Mucosa of rectum (tissue), 2 donors: ENCODE measurements around the gene CLEC4F.

Experiments used
- H3K27ac ChIP-seq, 2 donors: one replicate each; pipeline ENCODE4 v1.7.0; 2013; ENCODE audit warnings: inconsistent platforms in 2 of 2, low read depth in 2 of 2, low read length in 2 of 2
- H3K27me3 ChIP-seq, 2 donors: one replicate each; pipeline ENCODE4 v1.7.0; 2013; ENCODE audit warnings: low read length in 2 of 2; ENCODE audit not compliant: control insufficient read depth in 2 of 2, insufficient read depth in 2 of 2
- H3K36me3 ChIP-seq, 2 donors: one replicate each; pipeline ENCODE4 v1.7.0; 2013; ENCODE audit warnings: low read length in 2 of 2; ENCODE audit not compliant: control insufficient read depth in 2 of 2, insufficient read depth in 2 of 2
- H3K4me1 ChIP-seq, 2 donors: one replicate each; pipeline ENCODE4 v1.7.0; 2013; ENCODE audit warnings: low read length in 2 of 2, mild to moderate bottlenecking in 1 of 2; ENCODE audit not compliant: control insufficient read depth in 2 of 2, insufficient read depth in 2 of 2
- H3K4me3 ChIP-seq, 2 donors: one replicate each; pipeline ENCODE4 v1.7.0; 2013; ENCODE audit warnings: low read length in 2 of 2
- H3K9ac ChIP-seq, 2 donors: one replicate each; pipeline ENCODE4 v1.7.0; 2013; ENCODE audit warnings: low read length in 2 of 2, low read depth in 1 of 2, mild to moderate bottlenecking in 1 of 2
- H3K9me3 ChIP-seq, 2 donors: one replicate each; pipeline ENCODE4 v1.7.0; 2013; ENCODE audit warnings: low read length in 2 of 2; ENCODE audit not compliant: control insufficient read depth in 2 of 2
- donor health status: healthy.
- donor health status: Normal muscosa, but diverticular disease.

CLEC4F gene

DNA sequence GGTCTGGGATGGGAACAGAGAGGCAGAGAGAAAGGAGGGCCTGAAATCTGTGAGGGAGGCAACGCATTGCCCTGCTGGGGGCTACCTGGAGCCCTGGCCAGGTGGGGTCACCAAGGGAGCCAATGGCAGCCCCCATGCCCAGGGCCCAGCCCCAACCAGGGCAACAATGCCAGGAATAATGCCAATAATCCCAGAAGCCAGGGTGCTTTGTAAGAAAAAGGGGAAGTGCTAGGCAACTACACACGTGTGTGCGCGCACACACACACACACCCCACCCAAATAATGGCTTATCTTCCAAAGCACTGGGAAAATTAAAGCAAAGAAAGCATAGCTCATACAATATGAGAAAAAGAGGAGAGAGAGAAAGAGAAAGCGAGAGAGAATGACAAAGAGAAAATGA, 7.0 kb upstream of the CLEC4F start:
- Histone ChIP-seq H3K9ac (no peak overlapping the region), H3K4me1 (no peaks in the 10 kb centered on the region), H3K27ac (no peak overlapping the region), H3K4me3 (no peak overlapping the region), H3K27me3 (no peaks in the 10 kb centered on the region), H3K9me3 (no peaks in the 10 kb centered on the region), H3K36me3 (no peaks in the 10 kb centered on the region)

DNA sequence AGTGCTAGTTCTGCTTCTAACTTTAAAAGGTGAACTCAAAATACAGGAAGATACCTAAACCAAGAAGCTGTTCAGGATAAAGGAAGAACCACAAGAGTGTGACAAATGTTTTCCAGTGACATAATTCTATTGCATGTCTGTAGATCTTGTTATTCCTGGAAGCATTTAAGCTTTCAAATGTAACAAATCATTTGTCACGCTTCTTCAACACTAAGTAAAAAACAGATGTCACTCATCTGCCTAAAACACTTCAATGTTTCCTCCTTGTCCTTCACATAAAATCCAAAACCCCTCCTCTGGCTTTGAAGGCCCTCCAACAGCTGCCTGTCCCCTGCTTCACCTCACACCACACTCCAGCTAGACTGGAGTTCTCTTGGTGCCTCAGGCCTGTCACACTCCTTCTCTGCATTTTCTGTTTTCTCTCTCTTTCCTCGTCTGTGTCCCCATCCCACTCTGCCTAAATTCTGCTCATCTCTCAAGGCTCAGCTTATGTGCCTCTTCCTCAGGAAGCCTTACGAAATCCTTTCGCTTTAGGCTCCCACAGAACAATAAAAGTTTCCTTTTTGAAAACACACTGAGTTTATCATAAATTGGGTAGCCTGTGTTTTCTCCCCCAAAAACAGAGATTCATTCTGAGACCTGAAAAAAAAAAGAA, 6.4 kb upstream of the CLEC4F start:
- Histone ChIP-seq H3K27me3 (no peaks in the 10 kb centered on the region), H3K4me3 (no peak overlapping the region), H3K9ac (no peak overlapping the region), H3K27ac (no peak overlapping the region), H3K4me1 (no peaks in the 10 kb centered on the region), H3K9me3 (no peaks in the 10 kb centered on the region), H3K36me3 (no peaks in the 10 kb centered on the region)

DNA sequence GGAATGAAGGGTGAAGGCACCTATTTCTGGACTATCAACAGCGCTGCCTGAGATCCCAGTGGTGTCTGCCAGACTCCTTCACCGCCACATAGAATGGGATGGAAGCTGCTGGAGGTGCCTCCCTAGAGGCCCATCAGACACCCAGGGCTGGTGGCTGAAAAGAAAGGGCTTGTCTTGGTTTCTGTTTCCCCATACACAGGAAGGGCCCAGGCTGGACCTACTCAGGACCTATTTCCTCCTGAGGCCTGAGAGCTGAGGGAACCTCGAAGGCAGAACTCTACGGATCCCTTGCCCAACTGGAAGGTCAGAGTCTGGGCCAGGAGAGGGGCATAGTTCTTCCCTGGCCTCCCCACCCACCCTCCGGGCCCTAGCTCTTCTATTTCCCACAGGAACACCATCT, 2.9 kb upstream of the CLEC4F start:
- H3K27me3 ChIP-seq, result no peaks in the 10 kb centered on the region
- no peak overlapping the region for H3K9ac ChIP-seq
- H3K9me3 ChIP-seq, result no peaks in the 10 kb centered on the region
- no peaks in the 10 kb centered on the region for H3K36me3 ChIP-seq
- H3K4me1 ChIP-seq, result no peaks in the 10 kb centered on the region
- no peak overlapping the region for H3K4me3 ChIP-seq
- H3K27ac ChIP-seq, result no peak overlapping the region

DNA sequence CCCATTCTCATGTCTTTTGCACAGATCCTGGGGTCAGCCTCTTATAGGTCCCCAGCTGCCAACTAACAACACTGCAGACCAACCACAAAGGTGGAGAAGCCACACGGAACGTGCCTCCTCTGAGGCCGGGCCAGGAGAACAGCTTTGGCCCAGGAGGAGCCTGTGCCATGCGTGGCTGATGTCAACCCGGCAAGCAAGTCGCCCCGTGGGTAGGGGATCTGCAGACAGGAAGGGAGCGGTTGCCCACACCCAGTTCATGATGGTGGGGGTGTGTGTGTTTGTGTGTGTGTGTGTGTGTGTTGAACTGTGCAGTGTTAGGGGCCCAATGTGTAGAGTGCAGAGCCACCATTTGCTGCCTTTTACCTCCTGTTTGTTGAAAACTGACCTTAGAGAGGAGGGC, 2.4 kb upstream of the CLEC4F start:
- Histone ChIP-seq H3K4me3 (no peak overlapping the region), H3K27me3 (no peaks in the 10 kb centered on the region), H3K4me1 (no peaks in the 10 kb centered on the region), H3K27ac (no peak overlapping the region), H3K9me3 (no peaks in the 10 kb centered on the region), H3K9ac (no peak overlapping the region), H3K36me3 (no peaks in the 10 kb centered on the region)

DNA sequence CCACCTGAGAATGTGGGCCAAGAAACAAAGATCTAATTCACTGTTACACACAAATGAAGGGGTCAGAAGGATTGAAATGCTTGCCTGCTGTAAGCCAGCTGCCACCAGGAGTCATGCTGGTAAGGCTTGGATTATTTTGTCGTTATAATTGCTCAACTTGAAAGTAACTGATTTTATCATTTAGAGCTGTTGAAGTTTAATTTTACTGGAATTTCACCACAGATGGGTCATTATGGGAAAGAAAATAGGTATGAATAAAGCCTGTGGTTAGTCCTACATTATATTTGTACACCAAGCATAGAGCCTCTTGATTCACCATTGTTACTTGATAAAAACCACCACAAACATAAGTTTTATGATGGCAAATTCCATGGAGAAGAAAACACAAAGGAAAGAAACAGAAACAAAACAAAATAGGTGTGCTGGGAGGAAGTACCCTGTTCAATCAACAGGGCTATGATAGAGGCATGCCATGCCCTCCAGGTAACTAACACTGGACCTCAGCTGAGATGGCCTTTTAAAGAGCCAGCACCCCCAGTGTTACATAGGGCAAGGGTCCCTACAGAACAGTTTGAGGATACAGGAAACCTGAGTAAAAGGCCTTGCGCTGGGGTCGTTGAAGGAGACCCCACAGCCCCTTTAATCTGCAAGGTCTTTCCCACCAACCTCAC, 3.0 kb downstream of the CLEC4F start:
- no peaks in the 10 kb centered on the region for H3K4me1 ChIP-seq
- H3K4me3 ChIP-seq, result no peak overlapping the region
- H3K36me3 ChIP-seq, result no peaks in the 10 kb centered on the region
- no peaks in the 10 kb centered on the region for H3K9me3 ChIP-seq
- no peak overlapping the region for H3K27ac ChIP-seq
- H3K9ac ChIP-seq, result no peak overlapping the region
- H3K27me3 ChIP-seq, result peaks cover 5 to 7% of the 10 kb centered on the region in 2 donors

DNA sequence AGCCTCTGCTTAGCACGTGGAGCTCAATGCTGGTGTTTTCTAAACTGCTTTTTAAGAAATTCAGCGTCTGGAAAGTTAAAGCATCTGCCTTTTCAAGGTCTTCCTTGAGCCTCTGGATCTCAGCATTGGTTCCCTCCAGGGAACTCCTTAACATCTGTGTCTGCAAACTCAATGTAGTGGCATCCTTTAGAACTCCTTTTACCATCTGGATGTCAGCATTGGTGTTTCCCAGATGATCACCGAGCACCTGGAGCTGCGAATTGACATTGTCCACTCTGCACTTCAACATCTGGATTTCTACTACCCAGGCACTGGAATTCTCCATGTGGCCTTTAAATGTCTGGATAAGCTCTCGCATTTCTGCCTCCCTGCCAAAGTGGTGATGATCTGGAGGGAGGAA, 3.7 kb downstream of the CLEC4F start:
- H3K4me1 ChIP-seq, result no peaks in the 10 kb centered on the region
- no peak overlapping the region for H3K9ac ChIP-seq
- no peak overlapping the region for H3K4me3 ChIP-seq
- H3K36me3 ChIP-seq, result no peaks in the 10 kb centered on the region
- no peak overlapping the region for H3K27ac ChIP-seq
- peaks cover 5 to 7% of the 10 kb centered on the region in 2 donors for H3K27me3 ChIP-seq
- H3K9me3 ChIP-seq, result no peaks in the 10 kb centered on the region

DNA sequence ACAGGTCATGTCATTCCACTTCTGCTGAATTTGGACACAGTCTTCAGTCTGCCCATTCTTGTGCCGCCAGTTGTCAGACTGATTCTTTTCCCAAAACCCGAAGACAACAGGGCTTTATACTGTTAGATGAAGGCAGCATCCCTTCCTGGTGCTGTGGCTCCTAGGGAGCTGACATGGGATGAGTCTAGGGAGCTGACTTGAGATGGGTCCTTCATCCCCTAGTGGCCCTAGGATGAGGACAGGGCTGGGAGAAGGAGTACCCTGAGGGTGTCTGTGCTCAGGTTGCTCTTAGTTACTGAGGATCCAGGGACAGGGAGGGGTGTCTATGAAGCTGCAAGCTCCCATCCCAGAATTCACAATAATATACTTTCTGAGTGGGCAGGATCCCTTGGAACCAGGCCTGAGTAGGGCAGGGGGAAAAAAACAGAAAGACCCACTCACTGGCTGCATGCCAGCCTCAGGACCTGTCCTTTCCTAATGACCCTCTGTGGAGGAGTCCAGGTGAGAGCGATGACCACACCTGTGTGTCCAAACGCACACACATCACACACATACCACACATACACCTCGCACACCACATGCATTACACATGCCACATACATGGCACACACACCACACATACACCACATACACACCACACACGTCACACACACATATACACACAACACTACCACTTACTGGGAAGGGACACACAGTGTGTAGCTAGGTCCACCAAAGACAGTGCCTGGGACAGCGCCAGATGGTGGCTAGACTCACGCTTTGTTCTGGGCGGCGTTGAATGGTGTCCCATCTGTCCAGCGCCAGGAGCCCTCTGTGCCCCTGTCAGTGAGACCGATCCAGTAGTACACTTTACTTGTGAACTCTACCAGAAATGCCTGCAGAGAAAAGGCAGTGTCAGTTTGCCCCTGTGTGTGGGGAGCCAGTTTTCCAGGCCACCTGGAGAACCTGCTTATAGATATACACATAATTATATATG, 11.1 kb downstream of the CLEC4F start:
- Histone ChIP-seq H3K27ac (no peak overlapping the region), H3K9ac (no peak overlapping the region)

DNA sequence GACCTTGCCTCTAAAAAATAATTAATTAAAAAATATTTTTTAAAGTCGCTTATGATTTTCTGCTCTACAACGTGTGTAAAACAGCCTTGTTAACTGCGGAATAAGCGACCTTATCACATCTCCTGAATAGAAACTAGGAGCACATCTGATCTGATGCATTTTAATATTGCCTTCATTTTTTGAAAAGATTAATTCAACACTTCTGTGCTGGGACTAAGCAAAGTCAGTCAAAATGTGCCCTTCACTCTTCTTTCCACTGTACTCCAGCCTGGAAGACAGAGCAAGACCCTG, 12.6 kb downstream of the CLEC4F start:
- Histone ChIP-seq H3K4me1 (no peaks in the 10 kb centered on the region), H3K4me3 (no peak overlapping the region), H3K9me3 (no peaks in the 10 kb centered on the region), H3K36me3 (no peaks in the 10 kb centered on the region), H3K27me3 (peaks cover 0 to 3% of the 10 kb centered on the region in 2 donors), H3K9ac (no peak overlapping the region), H3K27ac (no peak overlapping the region)

More for the DNA sequence above, 11.1 kb downstream of the CLEC4F start:
- H3K9me3 ChIP-seq, result no peaks in the 10 kb centered on the region
- no peaks in the 10 kb centered on the region for H3K4me1 ChIP-seq
- no peaks in the 10 kb centered on the region for H3K36me3 ChIP-seq
- H3K27me3 ChIP-seq, result peaks cover 0 to 3% of the 10 kb centered on the region in 2 donors
- H3K4me3 ChIP-seq, result no peak overlapping the region

DNA sequence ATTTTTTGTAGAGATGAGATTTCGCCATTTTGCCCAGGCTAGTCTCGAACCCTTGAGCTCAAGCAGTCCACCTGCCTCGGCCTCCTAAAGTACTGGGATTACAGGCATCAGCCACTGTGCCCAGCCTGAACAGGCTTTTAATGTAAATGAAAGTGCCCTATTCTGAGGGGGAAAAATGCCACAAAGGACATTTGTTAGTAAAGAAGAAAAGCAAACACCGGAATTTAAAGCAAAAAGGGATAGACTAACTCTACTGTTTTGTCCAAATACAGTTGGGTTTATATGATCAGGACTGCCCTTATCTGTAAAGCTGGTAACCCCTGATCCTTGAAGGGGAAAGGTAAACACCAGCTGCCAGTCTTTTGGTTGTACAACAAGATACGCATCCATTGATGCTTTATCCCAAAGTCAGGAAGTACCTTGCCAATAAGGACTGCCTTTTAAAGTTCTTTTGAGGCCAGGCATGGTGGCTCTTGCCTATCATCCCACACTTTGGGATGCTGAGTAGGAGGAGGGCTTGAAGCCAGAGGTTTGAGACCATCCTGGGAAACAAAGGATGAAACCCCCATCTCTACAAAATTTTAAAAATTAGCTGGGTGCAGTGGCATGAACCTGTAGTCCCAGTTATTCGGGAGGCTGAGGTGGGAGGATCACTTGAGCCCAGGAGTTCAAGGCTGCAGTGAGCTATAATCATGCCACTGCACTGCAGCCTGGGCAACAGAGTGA, 13.1 kb downstream of the CLEC4F start:
- Histone ChIP-seq H3K27ac (no peak overlapping the region), H3K9ac (no peak overlapping the region), H3K27me3 (peaks cover 0 to 3% of the 10 kb centered on the region in 2 donors), H3K4me1 (no peaks in the 10 kb centered on the region), H3K36me3 (no peaks in the 10 kb centered on the region), H3K9me3 (no peaks in the 10 kb centered on the region), H3K4me3 (no peak overlapping the region)
